ENCODE measurements around the gene SNRK. TPM values are rescaled to one million over a fixed set of nuclear protein-coding genes. Genes with fewer than 3 reads are reported as not detected.

SNRK gene
- polyA plus RNA-seq, 3 donors = 12.8 to 19.7 (median 16.1) TPM

DNA sequence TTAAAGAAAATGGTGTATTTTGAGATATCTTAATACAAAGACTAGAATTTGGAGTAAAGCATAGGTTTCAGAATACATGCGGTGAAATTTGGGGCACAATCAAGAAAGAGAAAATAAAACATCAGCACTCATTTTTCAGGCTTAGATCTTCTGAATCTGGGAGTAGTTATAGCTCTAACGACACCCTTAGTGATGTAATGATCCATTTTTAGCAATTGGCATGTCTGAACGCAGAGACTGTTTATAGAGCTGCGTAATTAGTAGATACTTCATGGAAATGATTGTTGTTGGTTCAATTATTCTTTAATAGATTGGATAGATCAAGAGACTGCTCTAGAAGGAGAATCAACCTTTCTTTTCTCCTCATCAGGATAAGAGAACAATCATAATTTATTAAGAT lies 47.5 kb upstream of the SNRK start:
- H3K27ac ChIP-seq (ENCODE audit: low read depth in 1 of 2, low read length in 2 of 2) = no peak overlapping the region
- H3K79me2 ChIP-seq (ENCODE audit: insufficient read depth, low read length) = no peaks in the 10 kb centered on the region
- no peaks in the 10 kb centered on the region for H3K36me3 ChIP-seq (replicated peaks in 1 of 2; ENCODE audit: control insufficient read depth in 1 of 2, insufficient read depth in 2 of 2, low read length in 2 of 2)
- Mint-ChIP-seq H3K4me1 (no peaks in the 10 kb centered on the region), H3K27me3 (ENCODE audit: low read depth in 3 of 3) (peaks cover 0 to 3% (median 0%) of the 10 kb centered on the region in 3 donors), H3K9me3 (peaks cover 5 to 14% (median 9%) of the 10 kb centered on the region in 7 donors), H3K27ac (no peak overlapping the region), H3K36me3 (no peaks in the 10 kb centered on the region), H3K4me3 (no peak overlapping the region)
- intact Hi-C loops (cut with micrococcal nuclease) = no loop called here
- no peaks in the 10 kb centered on the region for H3K27me3 ChIP-seq (ENCODE audit: control insufficient read depth in 2 of 2, insufficient read depth in 2 of 2, low read length in 2 of 2)
- no CpG with 5 or more reads among the region's 4 CpGs for WGBS (ENCODE audit: insufficient coverage)
- H3K9ac ChIP-seq (ENCODE audit: insufficient read depth, low read length, poor library complexity, severe bottlenecking) = no peak overlapping the region
- no peaks in the 10 kb centered on the region for H3K4me1 ChIP-seq (ENCODE audit: control insufficient read depth in 1 of 2, insufficient read depth in 2 of 2, low read length in 2 of 2)
- H2AFZ ChIP-seq (ENCODE audit: insufficient read depth, low read depth, low read length, poor library complexity, severe bottlenecking) = no peak overlapping the region
- TF ChIP-seq, protein P1, sequence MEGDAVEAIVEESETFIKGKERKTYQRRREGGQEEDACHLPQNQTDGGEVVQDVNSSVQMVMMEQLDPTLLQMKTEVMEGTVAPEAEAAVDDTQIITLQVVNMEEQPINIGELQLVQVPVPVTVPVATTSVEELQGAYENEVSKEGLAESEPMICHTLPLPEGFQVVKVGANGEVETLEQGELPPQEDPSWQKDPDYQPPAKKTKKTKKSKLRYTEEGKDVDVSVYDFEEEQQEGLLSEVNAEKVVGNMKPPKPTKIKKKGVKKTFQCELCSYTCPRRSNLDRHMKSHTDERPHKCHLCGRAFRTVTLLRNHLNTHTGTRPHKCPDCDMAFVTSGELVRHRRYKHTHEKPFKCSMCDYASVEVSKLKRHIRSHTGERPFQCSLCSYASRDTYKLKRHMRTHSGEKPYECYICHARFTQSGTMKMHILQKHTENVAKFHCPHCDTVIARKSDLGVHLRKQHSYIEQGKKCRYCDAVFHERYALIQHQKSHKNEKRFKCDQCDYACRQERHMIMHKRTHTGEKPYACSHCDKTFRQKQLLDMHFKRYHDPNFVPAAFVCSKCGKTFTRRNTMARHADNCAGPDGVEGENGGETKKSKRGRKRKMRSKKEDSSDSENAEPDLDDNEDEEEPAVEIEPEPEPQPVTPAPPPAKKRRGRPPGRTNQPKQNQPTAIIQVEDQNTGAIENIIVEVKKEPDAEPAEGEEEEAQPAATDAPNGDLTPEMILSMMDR (IDR thresholded peaks at IDR 0.05) = no peak
- H3K4me3 ChIP-seq (replicated peaks in 1 of 3; ENCODE audit: low read depth in 2 of 3, low read length in 3 of 3) = no peak overlapping the region
- no peak for DNase-seq
- H3K9me3 ChIP-seq (replicated peaks in 1 of 2; ENCODE audit: control insufficient read depth in 1 of 2, insufficient read depth in 1 of 2, low read length in 2 of 2) = peaks cover 8 to 10% of the 10 kb centered on the region in 2 donors
- H3K4me2 ChIP-seq (replicated peaks; ENCODE audit: extremely low read depth, low read length, poor library complexity, severe bottlenecking) = no peak overlapping the region
- no peaks in the 10 kb centered on the region for H4K20me1 ChIP-seq (ENCODE audit: insufficient read depth, low read length)

DNA sequence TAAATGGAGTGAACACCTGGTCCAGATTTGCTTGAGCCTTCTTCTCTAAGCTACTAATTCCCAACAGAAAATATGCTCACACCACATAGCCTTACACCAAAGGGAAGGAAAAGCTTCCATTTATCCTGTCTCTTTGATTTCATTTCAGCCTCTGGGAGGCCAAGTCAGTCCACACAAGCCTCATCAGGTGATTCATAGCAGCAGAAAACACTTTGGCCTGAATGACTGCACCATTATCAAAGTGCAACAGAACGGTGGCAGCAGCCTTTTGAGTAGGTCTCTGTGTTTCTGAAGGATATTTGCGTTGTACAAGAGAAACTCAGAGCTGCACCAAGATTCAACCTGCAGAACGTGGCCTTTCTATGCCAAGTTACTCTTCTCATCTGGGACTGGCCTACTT lies 46.6 kb upstream of the SNRK start:
- Mint-ChIP-seq H3K4me1 (peaks cover 4% of the 10 kb centered on the region), H3K27ac (no peak overlapping the region), H3K4me3 (no peak overlapping the region), H3K9me3 (peaks cover 5 to 16% (median 9%) of the 10 kb centered on the region in 7 donors), H3K27me3 (ENCODE audit: low read depth in 3 of 3) (peaks cover 0 to 4% (median 2%) of the 10 kb centered on the region in 3 donors), H3K36me3 (no peaks in the 10 kb centered on the region)
- intact Hi-C loops (cut with micrococcal nuclease) = no loop called here
- H3K4me3 ChIP-seq (replicated peaks in 1 of 3; ENCODE audit: low read depth in 2 of 3, low read length in 3 of 3) = no peak overlapping the region
- no peak overlapping the region for H3K9ac ChIP-seq (ENCODE audit: insufficient read depth, low read length, poor library complexity, severe bottlenecking)
- 90% methylated on average over 1 of the region's 3 CpGs for WGBS (ENCODE audit: insufficient coverage)
- no peak overlapping the region for H3K27ac ChIP-seq (ENCODE audit: low read depth in 1 of 2, low read length in 2 of 2)
- H3K4me2 ChIP-seq (replicated peaks; ENCODE audit: extremely low read depth, low read length, poor library complexity, severe bottlenecking) = no peak overlapping the region
- H3K79me2 ChIP-seq (ENCODE audit: insufficient read depth, low read length) = no peaks in the 10 kb centered on the region
- no peaks in the 10 kb centered on the region for H3K27me3 ChIP-seq (ENCODE audit: control insufficient read depth in 2 of 2, insufficient read depth in 2 of 2, low read length in 2 of 2)
- DNase-seq = no peak
- no peaks in the 10 kb centered on the region for H3K36me3 ChIP-seq (replicated peaks in 1 of 2; ENCODE audit: control insufficient read depth in 1 of 2, insufficient read depth in 2 of 2, low read length in 2 of 2)
- no peak overlapping the region for H2AFZ ChIP-seq (ENCODE audit: insufficient read depth, low read depth, low read length, poor library complexity, severe bottlenecking)
- no peaks in the 10 kb centered on the region for H3K4me1 ChIP-seq (ENCODE audit: control insufficient read depth in 1 of 2, insufficient read depth in 2 of 2, low read length in 2 of 2)
- H4K20me1 ChIP-seq (ENCODE audit: insufficient read depth, low read length) = no peaks in the 10 kb centered on the region
- H3K9me3 ChIP-seq (replicated peaks in 1 of 2; ENCODE audit: control insufficient read depth in 1 of 2, insufficient read depth in 1 of 2, low read length in 2 of 2) = peaks cover 8 to 10% of the 10 kb centered on the region in 2 donors
- TF ChIP-seq, protein P1 (IDR thresholded peaks at IDR 0.05) = no peak

Data from CD14-positive monocyte (primary cell).